ENCODE results near the gene PRMT7.
A peak's percentile ranks its signal among the peaks of the same experiment; 100 is the strongest.

PRMT7 gene

GRCh38 chr16:68396481-68396880, 85.7 kb downstream of the PRMT7 start:
- no peak for DNase-seq (ENCODE audit: low read depth)

GRCh38 chr16:68397710-68398201, 86.9 kb downstream of the PRMT7 start:
- no peak for DNase-seq (ENCODE audit: low read depth)

DNA sequence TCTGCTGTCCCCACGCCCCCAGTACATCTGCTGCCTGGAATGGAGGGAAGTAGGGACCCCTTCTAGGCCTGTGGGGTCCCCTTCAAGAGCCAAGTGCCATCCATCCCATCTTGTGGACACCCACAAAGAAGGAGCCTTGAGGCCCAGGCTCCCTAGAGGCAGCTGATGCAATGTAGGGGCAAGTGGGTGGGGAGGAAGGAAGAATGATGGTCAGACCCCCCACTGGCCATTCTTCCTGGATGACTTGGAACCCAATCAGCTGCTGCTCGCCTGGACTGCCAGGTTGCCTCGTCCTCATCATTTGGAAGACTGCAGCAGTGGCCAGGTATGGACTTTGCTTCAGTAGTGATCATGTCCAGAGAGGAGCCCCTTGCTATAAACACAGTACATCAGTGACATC, 88.6 kb downstream of the PRMT7 start:
- no peak for DNase-seq (ENCODE audit: low read depth)

- no peak for DNase-seq (ENCODE audit: low read depth)
Measured at GRCh38 chr16:68400083-68400923, 89.5 kb downstream of the PRMT7 start.

DNA sequence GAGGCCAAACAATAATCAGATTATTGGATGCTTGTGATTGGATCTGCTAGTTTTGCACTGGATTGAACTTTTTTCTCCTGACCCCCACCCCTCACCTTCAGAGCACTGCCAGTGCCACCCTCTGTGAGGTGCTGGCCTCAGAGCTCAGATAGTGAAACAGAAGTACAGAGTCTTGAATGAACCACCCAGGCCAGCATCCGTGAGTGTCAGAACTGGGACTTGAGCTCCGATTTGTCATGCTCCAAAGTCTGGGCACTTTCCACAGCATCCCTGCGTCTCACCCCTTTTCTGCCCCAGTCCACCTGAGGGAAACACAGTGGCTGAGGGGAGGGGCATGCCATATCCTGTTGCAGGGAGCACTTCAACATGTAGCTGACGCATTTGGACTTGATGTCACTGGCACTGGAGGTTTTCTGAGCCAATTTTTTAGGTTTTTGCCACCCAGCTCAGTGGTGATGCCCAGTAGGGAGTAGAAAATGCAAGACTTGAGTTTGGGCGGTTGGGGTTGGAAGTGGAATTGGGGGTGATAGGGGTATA, 90.2 kb downstream of the PRMT7 start:
- DNase-seq (ENCODE audit: low read depth): no peak

DNA sequence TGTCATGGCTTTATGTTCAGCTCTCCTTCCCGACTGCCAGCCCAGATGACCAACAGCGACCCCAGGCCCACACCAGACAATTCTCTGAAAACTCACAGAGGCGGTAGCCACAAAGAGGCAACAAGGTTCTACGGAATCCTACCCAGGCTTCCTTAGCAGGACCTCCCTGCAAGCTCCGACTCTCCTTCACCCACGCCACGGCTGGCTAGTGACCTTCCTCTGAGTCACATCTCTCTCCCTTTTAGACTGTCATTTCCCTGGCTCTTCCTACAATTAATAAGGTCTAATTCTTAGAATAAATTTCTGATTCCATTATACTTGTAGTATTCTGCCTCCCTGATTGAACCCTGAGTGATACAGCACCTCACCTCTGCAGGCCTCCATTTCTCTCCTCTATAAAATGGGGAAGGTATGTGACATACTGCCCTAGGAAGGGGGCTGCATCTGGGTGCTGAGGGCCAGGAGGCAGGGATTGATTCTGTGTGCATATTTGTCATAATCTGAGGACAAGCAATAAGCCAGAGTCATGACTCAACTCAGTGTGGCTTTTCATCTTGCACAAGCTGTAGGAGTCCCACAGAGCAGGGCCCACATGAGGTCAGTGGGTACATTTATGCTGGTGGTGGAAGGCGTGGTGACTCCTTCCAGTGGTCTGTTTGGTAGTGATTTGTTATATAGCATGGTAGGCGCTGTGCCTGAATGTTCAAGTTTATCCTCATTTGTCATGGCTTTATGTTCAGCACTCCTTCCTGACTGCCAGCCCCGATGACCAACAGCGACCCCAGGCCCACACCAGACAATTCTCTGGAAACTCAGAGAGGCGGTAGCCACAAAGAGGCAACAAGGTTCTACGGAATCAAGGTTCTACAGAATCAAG, 91.3 kb downstream of the PRMT7 start:
- DNase-seq (ENCODE audit: low read depth): peak; percentile 31

DNA sequence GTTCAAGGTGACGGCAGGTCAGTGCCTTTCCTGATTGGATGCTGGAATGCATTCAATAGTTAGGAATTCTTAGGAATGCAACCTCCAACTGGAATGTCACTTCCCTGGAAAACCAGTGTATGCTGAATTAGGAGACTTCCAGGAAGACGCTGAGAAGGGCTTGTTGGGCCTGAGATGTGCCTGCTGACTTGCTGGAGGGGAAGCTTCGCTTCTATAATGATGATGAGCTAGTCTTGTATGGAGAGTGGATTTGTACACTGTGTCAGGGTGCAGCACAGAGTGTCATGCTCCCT, 91.9 kb downstream of the PRMT7 start:
- no peak for DNase-seq (ENCODE audit: low read depth)

DNA sequence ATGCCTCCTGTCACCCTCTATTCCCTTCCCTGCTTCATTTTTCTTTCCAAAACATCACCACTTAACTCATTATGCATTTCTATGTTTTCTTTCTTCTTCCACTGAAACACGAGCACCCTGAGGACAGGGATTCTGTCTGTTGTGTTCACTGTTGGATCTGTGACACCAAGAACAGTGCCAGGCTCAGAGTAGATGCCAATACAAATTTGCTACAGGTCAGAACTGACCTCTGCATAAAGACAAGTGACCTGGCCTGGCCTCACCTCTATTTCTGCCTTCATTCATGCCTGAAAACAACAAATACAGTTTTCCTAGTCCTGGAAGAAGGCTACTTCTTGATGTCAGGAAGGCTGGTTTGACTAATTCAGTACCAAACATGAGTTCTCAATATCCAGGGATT, 92.4 kb downstream of the PRMT7 start:
- DNase-seq (ENCODE audit: low read depth): no peak

DNA sequence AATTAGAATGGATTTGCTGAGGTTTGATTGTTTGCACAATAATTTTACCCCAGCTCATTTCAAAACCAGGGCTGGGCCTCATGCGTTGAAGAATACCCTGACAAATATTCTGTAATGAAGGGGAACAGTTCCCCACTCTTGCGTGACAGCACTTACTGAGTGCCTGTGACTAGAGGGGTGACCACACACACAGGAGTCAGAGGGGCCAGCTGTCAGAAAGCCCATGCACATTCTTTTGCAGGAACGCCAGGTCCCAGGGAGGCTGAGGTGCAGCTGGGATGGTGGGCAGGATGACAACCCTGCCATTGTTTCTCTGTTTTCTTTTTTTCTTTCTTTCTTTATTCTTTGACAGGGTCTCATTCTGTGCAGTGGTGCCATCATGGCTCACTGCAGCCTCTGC, 92.9 kb downstream of the PRMT7 start:
- DNase-seq (ENCODE audit: low read depth): no peak

DNA sequence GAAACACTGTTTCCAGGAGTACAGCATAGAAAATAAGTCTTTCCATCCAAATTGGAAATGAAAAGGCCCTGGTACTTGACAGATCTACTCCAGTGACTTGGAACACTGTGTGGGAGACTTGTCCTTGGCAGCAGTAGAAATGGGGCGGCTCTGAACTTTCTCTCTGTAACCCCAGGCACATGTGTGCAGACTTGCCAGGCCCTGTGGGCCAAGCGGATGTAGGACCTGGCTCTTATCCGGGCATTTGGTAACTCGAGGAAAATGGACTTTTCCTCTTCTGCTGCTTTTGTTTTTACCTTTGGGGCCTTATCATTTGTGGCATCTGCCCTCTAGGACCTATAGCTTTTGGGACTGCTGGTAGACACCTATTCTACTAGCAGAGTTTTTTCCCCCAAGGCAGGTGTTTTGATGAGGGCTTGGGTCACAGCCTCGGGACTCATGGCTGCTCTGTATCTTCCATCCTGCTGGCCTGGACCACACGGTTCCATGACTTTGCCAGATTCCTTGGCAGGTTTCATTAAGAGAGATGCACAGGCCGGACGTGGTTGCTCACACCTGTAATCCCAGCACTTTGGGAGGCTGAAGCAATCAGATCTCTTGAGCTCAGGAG, 94.0 kb downstream of the PRMT7 start:
- no peak for DNase-seq (ENCODE audit: low read depth)

DNA sequence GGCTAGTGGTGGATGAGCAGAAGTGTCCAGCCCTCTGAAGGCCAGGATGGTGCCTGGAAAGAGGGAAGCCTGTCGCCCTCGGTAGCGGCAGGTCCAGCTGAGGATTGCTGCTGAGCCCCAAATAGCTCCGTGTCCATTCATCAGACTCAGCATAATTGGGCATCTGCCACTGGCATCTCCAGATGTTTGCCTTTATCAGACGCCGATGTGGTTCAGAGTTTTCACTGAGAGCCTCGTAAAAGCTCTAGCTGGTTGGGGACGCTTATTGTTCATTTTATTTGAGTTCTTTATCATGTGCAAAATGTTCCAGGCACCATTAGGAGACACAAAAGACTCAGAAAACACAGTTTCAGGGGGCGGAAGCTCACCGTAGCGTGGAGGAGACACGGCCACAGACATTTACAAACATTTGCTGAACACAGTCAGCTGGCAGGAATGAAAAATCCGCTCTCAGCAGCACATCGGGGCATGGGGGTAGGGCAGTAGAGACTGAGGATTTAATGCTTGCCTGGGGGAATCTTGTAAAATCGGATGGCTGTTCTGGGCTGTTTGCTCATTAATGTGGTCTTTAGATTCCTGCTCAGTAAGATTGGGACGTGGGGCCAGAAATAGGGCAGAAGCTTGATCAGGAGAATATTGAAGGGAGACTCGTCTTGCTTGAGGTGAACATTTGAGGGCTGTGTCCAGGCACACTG, 95.8 kb downstream of the PRMT7 start:
- DNase-seq (ENCODE audit: low read depth): no peak
